ENCODE data around the gene OR2V1. TPM values are rescaled to one million over a fixed set of nuclear protein-coding genes. Genes with fewer than 3 reads are reported as not detected.
"Not testable (repeated sequence)": the region's sequence is repeated elsewhere in the genome, so short reads cannot be mapped to it uniquely, and the experiment has no call there.

OR2V1 gene
- total and polyA plus RNA-seq, 2 donors (not counting 1 experiment from before 2014, with no cell fraction given): not detected

DNA sequence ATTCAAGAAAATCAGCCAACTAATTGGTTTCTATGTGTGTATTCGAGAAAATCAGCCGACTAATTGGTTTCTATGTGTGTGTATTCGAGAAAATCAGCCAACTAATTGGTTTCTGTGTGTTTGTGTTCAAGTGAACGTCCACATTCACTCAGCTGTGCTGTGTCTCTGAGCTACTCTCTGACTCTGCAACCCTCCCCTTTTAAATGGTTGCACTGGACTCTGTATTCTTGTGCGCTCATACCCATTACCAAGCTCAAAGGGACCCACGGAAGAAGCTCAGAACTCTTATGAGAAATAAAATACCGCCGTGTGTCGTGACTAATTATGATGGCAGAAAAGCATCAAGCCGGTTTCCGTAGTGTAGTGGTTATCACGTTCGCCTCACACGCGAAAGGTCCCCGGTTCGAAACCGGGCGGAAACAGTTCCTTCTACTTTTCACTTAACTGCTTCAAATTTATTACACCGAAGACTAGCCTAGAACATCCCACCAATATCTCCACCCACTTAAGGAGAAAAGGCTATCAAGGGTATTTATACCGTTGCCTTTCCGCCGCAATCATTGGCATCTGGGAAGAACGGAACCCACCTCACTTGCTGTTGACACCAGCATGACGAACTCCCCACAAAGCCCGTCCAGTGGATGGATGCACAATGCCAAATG, 34.1 kb downstream of the OR2V1 start:
- H3K4me3 ChIP-seq (ENCODE audit: control extremely low read depth in 1 of 5, extremely low read depth in 1 of 5, insufficient read depth in 1 of 5, low read depth in 2 of 5, low read length in 4 of 5); H3K4me3 Mint-ChIP-seq; H3K36me3 ChIP-seq (replicated peaks in 1 of 2; ENCODE audit: control extremely low read depth in 1 of 2, control insufficient read depth in 1 of 2, extremely low read depth in 1 of 2, insufficient read depth in 2 of 2, low read length in 1 of 2); H3K9me3 Mint-ChIP-seq (ENCODE audit: insufficient read depth); H3K4me2 ChIP-seq (replicated peaks; ENCODE audit: low read depth, low read length, poor library complexity, severe bottlenecking); H3K4me1 ChIP-seq (ENCODE audit: control insufficient read depth in 2 of 2, insufficient read depth in 2 of 2, low read length in 2 of 2); H2AFZ ChIP-seq (ENCODE audit: insufficient read depth, low read depth, low read length, poor library complexity, severe bottlenecking); H3K79me2 ChIP-seq (ENCODE audit: control insufficient read depth, insufficient read depth, low read length); ATAC-seq (ENCODE audit: low read depth); H3K27ac Mint-ChIP-seq; H4K20me1 ChIP-seq (ENCODE audit: control insufficient read depth, insufficient read depth, low read length, poor library complexity, severe bottlenecking); DNase-seq; H3K27ac ChIP-seq (ENCODE audit: low read length in 2 of 2); POLR2A ChIA-PET; intact Hi-C loops (cut with micrococcal nuclease); CTCF ChIA-PET; H3K9ac ChIP-seq (ENCODE audit: low read length): not testable (repeated sequence)
- H3K9me3 ChIP-seq (ENCODE audit: control extremely low read depth in 1 of 3, control insufficient read depth in 2 of 3, insufficient read depth in 1 of 3, low read length in 2 of 3): peaks cover 0 to 16% (median 3%) of the 10 kb centered on the region in 3 donors
- Mint-ChIP-seq H3K27me3 (peaks cover 29% of the 10 kb centered on the region), H3K4me1 (peaks cover 15% of the 10 kb centered on the region)
- WGBS (ENCODE audit: insufficient coverage): no CpG with 5 or more reads among the region's 26 CpGs
- peaks cover 0 to 35% (median 12%) of the 10 kb centered on the region in 4 experiments for H3K27me3 ChIP-seq (replicated peaks in 1 of 4; ENCODE audit: control extremely low read depth in 1 of 4, control insufficient read depth in 3 of 4, insufficient read depth in 4 of 4, low read length in 3 of 4)

DNA sequence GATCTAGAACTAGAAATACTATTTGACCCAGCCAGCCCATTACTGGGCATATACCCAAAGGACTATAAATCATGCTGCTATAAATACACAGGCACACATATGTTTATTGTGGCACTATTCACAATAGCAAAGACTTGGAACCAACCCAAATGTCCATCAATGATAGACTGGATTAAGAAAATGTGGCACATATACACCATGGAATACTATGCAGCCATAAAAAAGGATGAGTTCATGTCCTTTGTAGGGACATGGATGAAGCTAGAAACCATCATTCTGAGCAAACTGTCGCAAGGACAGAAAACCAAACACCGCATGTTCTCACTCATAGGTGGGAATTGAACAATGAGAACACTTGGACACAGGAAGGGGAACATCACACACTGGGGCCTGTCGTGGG, 35.8 kb downstream of the OR2V1 start:
- H3K9ac ChIP-seq (ENCODE audit: low read length); H3K9me3 Mint-ChIP-seq (ENCODE audit: insufficient read depth); H3K4me3 Mint-ChIP-seq; H3K4me1 ChIP-seq (ENCODE audit: control insufficient read depth in 2 of 2, insufficient read depth in 2 of 2, low read length in 2 of 2); H3K27ac ChIP-seq (ENCODE audit: low read length in 2 of 2); intact Hi-C loops (cut with micrococcal nuclease); DNase-seq; H4K20me1 ChIP-seq (ENCODE audit: control insufficient read depth, insufficient read depth, low read length, poor library complexity, severe bottlenecking); H3K27ac Mint-ChIP-seq; POLR2A ChIA-PET; ATAC-seq (ENCODE audit: low read depth); H3K4me2 ChIP-seq (replicated peaks; ENCODE audit: low read depth, low read length, poor library complexity, severe bottlenecking); H3K4me3 ChIP-seq (ENCODE audit: control extremely low read depth in 1 of 5, extremely low read depth in 1 of 5, insufficient read depth in 1 of 5, low read depth in 2 of 5, low read length in 4 of 5); H3K79me2 ChIP-seq (ENCODE audit: control insufficient read depth, insufficient read depth, low read length); H3K36me3 ChIP-seq (replicated peaks in 1 of 2; ENCODE audit: control extremely low read depth in 1 of 2, control insufficient read depth in 1 of 2, extremely low read depth in 1 of 2, insufficient read depth in 2 of 2, low read length in 1 of 2); H2AFZ ChIP-seq (ENCODE audit: insufficient read depth, low read depth, low read length, poor library complexity, severe bottlenecking); CTCF ChIA-PET: not testable (repeated sequence)
- Histone ChIP-seq H3K9me3 (ENCODE audit: control extremely low read depth in 1 of 3, control insufficient read depth in 2 of 3, insufficient read depth in 1 of 3, low read length in 2 of 3) (peaks cover 0 to 16% (median 3%) of the 10 kb centered on the region in 3 donors), H3K27me3 (replicated peaks in 1 of 4; ENCODE audit: control extremely low read depth in 1 of 4, control insufficient read depth in 3 of 4, insufficient read depth in 4 of 4, low read length in 3 of 4) (peaks cover 0 to 34% (median 11%) of the 10 kb centered on the region in 4 experiments)
- no CpG with 5 or more reads among the region's 3 CpGs for WGBS (ENCODE audit: insufficient coverage)
- Mint-ChIP-seq H3K27me3 (peaks cover 26% of the 10 kb centered on the region), H3K4me1 (peaks cover 13% of the 10 kb centered on the region)

All from B cell (primary cell).